ENCODE measurements around the gene UNC93A. TPM values are rescaled to one million over a fixed set of nuclear protein-coding genes. Genes with fewer than 3 reads are reported as not detected.
"Not testable (repeated sequence)": the region's sequence is repeated elsewhere in the genome, so short reads cannot be mapped to it uniquely, and the experiment has no call there.

The UNC93A gene
- total RNA-seq, 4 donors from 2014 or later: not detected

DNA sequence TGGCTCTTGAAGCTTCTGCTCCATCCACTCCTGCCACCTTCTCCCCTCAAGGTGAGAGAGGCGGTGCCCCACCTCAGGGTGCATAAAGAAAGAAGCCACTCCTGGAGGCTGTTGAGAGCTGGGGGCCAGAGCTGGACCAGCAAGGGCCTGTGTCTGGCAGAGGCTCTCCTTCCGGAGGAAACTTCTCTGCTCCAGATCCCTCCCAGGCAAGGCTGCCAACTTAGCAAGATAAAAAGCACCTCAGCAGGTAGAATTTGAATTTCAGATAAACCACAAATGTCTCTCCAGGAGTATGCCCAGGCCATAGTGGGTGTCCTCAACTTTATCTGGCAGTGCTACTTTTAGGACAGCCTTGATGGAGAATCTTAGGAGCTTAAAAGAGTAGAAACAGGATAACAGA is 13.8 kb downstream of the UNC93A start:
- TF ChIP-seq, protein P1, sequence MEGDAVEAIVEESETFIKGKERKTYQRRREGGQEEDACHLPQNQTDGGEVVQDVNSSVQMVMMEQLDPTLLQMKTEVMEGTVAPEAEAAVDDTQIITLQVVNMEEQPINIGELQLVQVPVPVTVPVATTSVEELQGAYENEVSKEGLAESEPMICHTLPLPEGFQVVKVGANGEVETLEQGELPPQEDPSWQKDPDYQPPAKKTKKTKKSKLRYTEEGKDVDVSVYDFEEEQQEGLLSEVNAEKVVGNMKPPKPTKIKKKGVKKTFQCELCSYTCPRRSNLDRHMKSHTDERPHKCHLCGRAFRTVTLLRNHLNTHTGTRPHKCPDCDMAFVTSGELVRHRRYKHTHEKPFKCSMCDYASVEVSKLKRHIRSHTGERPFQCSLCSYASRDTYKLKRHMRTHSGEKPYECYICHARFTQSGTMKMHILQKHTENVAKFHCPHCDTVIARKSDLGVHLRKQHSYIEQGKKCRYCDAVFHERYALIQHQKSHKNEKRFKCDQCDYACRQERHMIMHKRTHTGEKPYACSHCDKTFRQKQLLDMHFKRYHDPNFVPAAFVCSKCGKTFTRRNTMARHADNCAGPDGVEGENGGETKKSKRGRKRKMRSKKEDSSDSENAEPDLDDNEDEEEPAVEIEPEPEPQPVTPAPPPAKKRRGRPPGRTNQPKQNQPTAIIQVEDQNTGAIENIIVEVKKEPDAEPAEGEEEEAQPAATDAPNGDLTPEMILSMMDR (IDR thresholded peaks at IDR 0.05): no peak
- ATAC-seq (ENCODE audit: low FRiP score) (no peak), DNase-seq (ENCODE audit: low spot score) (no peak)

DNA sequence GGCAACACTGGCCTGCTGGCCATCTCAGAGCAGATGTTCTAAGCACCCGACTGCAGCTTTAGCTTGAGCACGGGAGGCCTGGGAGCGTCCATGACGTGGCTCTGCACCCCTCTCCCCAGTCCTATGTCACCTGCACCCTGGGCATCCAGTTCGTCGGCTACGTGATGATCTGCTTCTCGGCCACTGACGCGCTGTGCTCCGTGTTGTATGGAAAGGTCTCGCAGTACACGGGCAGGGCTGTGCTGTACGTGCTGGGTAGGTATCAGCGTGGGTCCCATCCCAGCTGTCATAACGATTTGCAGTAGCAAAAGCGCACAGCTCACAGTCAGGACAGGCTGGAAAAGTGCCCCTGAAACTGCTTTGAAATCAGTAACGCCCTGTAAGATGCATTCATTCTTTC is 14.7 kb downstream of the UNC93A start:
- ATAC-seq (ENCODE audit: low FRiP score) (no peak), DNase-seq (ENCODE audit: low spot score) (no peak)
- TF ChIP-seq, protein P1 (IDR thresholded peaks at IDR 0.05): no peak

DNA sequence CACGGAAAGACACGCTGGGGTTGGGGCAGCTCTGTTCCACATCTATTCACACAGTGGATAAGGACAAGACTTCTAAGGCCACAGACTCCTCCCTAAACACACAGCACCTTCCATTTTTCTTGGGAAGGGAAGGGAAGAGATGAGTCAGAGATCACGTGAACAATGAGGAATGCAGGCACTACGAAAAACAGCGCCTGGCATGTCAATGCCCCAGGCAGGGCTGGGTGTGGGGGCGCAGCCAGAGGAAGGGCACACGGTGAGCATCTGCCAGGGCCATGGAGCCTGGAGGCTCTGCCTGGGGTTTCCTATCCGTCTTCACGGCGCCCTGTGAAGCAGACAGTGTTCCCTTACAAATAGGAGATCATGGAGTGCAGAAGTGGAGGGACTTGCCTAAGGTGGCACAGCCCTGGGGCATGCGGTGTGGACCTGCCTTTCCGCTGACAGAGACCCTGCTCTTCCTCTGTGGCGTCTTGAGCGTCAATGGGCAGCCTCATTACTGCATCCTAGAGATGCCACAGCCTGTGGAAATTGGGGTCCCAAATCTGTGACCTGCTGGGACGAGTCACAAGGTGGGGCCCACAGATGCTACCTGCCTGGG is 15.4 kb downstream of the UNC93A start:
- ATAC-seq (ENCODE audit: low FRiP score): no peak
- DNase-seq (ENCODE audit: low spot score): no peak
- TF ChIP-seq, protein P1 (IDR thresholded peaks at IDR 0.05): no peak

DNA sequence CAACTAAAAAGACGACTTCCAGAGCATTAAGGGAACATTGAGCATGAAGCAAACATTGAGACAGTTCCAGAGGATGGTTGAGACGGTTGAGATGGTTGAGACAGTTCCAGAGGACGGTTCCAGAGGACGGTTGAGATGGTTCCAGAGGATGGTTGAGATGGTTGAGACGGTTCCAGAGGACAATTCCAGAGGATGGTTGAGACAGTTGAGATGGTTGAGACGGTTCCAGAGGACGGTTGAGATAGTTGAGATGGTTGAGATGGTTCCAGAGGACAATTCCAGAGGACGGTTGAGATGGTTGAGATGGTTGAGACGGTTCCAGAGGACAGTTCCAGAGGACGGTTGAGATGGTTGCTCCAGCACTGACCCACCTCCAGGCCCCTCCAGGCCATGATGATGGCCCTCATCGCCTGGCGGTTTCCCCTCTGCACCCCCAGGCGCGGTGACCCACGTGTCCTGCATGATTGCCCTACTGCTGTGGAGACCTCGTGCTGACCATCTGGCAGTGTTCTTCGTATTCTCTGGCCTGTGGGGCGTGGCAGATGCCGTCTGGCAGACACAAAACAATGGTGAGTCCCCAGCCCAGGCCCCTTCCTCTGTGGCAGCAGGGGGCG is 16.3 kb downstream of the UNC93A start:
- ATAC-seq (ENCODE audit: low FRiP score) (no peak), DNase-seq (ENCODE audit: low spot score) (no peak)
- TF ChIP-seq, protein P1 (IDR thresholded peaks at IDR 0.05): no peak

DNA sequence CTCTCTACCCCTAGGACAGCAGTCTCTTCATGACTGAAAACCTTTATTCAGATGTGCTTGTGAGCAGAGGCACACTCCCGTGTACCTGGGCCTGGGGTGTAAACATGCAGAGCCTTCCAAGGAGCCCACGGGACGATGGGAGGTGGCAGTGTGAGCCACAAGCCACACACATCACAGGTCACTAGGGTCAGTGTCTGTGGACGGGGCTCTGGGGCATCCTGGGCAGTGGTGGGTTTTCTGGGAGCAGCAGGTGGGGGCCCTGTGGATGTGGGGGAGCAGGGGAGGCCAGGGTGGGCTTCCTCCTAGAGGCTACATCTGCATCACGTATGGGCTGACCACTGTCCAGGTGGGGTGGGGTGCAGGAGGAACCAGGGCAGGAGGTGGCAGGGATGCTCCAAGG is 17.1 kb downstream of the UNC93A start:
- ATAC-seq (ENCODE audit: low FRiP score) (no peak), DNase-seq (ENCODE audit: low spot score) (no peak)
- TF ChIP-seq, protein P1 (IDR thresholded peaks at IDR 0.05): no peak

DNA sequence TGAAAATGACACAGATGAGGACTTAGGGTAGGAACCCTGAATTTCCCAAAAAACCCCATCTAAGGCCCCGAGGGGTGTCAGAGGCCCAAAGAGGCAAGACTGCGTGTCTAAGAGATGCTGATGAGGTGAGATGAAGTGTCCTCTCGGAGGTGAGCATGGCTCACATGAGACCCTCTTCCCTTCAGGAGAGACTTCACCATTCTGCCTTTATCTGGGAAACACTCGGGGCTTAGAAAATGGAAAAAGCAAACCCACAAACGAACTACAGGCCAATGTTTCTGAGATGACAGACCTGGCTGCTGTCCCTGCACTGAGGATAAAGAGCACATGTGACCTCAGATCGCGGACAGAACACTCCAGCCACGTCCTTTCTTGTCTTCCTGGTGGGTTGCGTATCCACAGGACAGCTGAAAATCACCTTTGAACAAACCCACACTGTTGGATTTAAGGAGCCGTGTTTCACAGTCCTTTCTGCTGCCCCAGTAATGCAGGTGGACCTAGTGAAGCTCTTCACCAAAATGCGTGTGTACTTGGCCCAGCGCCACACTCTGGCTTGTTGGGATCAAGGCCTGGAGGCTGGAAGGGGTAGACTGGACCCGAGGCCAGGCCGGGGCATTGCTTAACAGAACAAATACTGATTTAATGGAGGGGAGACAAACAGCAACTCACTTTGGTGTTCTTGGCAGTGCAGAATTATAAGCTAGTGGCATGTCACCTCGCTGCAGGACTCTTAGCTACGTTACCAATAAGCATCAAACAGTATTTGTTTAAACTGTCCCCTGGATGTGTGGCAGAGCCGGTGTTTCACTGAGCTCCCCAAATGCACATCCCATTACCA is 18.5 kb downstream of the UNC93A start:
- ATAC-seq (ENCODE audit: low FRiP score); DNase-seq (ENCODE audit: low spot score): not testable (repeated sequence)

DNA sequence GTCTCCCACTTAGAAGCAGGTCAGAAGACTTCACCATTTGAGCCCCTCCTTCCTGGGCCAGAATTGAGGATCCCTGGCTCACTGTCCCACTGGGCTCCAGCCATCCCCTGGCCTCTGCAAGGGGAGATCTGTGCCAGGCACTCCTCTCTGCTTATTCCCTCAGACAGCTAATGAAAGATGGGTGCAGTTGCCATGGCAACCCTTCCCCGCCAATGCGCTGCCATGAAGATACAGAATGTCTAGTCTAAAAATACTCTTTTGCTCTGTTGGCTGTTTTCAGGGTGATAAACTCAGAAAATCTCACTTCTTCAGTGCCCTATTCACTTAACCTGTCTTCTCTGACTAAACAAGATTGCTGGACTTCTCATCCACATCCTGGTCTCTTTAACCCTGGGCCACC is 20.2 kb downstream of the UNC93A start:
- DNase-seq (ENCODE audit: low spot score) (no peak), ATAC-seq (ENCODE audit: low FRiP score) (no peak)
- TF ChIP-seq, protein P1 (IDR thresholded peaks at IDR 0.05): no peak

DNA sequence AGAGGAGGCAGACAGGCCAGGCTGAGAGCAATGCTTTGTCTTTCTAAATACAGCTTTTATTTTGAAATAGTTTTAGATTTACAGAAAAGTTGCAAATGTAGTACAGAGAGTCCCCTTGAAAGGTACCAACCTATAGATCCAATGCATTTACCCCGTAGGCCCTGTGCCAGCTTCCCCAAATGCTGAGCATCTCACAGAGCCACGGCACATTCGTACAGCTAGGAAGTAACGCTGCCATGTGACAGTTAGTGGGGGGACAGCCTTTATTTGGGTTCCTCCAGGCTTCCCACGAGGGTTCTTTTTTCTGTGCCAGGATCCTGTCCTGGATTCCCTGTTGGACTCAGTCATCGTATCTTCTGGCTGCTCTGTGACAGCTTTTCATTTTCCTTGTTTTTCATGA is 20.6 kb downstream of the UNC93A start:
- DNase-seq (ENCODE audit: low spot score); ATAC-seq (ENCODE audit: low FRiP score): not testable (repeated sequence)

All from omental fat pad (tissue), 4 donors.